Peyer's patch (tissue), 4 donors: ENCODE results near the gene PARVA. TPM values are rescaled to one million over a fixed set of nuclear protein-coding genes. Genes with fewer than 3 reads are reported as not detected.

Experiments used
- DNase-seq, 3 donors: peaks; one replicate each; pipeline ENCODE4 v3.0.0-alpha.2; 2017 to 2019
- H3K27ac ChIP-seq, 4 donors: fragments of 200-600 bp; sonication (generic); one replicate each; pipeline ENCODE4 v1.5.1; 2016 to 2019
- H3K27me3 ChIP-seq, 2 donors: fragments of 200-600 bp; sonication (generic); one replicate each; pipeline ENCODE4 v1.5.1; 2019
- H3K36me3 ChIP-seq, 3 donors: fragments of 200-600 bp; sonication (generic); one replicate each; pipeline ENCODE4 v1.5.1; 2016 to 2019
- H3K4me1 ChIP-seq, 4 donors: fragments of 200-600 bp; sonication (generic); one replicate each; pipeline ENCODE4 v1.5.1; 2016 to 2019
- H3K4me3 ChIP-seq, 4 donors: fragments of 200-600 bp; sonication (generic); 1 replicate in 3 of 4; 2 replicates in 1 of 4; pipeline ENCODE4 v1.5.1; 2016 to 2019; ENCODE audit warnings: mild to moderate bottlenecking in 1 of 4
- H3K9me3 ChIP-seq, 4 donors: fragments of 200-600 bp; sonication (generic); one replicate each; pipeline ENCODE4 v1.5.1; 2016 to 2019; ENCODE audit warnings: mild to moderate bottlenecking in 1 of 4
- POLR2A ChIP-seq, 2 donors: fragments of 450-650 bp; IDR thresholded peaks; one replicate each; pipeline ENCODE4 v1.5.1; 2017; ENCODE audit warnings: antibody characterized with exemption in 2 of 2, mild to moderate bottlenecking in 2 of 2, moderate library complexity in 2 of 2
- total RNA-seq, 4 donors: library from RNA; depleted of rRNA; stranded (reverse); fragments of >200 nt; gene quantifications; one replicate each; pipeline ENCODE4 v1.1.0, GENCODE V29; 2016
- TF ChIP-seq, protein P1 (sequence below), 6 experiments: fragments of 450-650 bp in 4 of 6; fragments of 200-600 bp in 2 of 6; sonication (generic) in 1 of 6; IDR thresholded peaks; one replicate each; pipeline ENCODE4 v1.5.1; 2017 to 2019; ENCODE audit warnings: antibody characterized with exemption in 6 of 6, mild to moderate bottlenecking in 3 of 6, moderate library complexity in 1 of 6

Gene PARVA
- total RNA-seq, 4 donors from 2014 or later = 13.7 to 35.5 (median 26.2) TPM

GRCh38 chr11:12410006-12410728 is 32.8 kb downstream of the PARVA start:
- no peaks in the 10 kb centered on the region for H3K27me3 ChIP-seq
- H3K4me3 ChIP-seq = no peak overlapping the region
- no peak for DNase-seq
- TF ChIP-seq POLR2A (IDR thresholded peaks at IDR 0.05) = no peak
- TF ChIP-seq, protein P1, sequence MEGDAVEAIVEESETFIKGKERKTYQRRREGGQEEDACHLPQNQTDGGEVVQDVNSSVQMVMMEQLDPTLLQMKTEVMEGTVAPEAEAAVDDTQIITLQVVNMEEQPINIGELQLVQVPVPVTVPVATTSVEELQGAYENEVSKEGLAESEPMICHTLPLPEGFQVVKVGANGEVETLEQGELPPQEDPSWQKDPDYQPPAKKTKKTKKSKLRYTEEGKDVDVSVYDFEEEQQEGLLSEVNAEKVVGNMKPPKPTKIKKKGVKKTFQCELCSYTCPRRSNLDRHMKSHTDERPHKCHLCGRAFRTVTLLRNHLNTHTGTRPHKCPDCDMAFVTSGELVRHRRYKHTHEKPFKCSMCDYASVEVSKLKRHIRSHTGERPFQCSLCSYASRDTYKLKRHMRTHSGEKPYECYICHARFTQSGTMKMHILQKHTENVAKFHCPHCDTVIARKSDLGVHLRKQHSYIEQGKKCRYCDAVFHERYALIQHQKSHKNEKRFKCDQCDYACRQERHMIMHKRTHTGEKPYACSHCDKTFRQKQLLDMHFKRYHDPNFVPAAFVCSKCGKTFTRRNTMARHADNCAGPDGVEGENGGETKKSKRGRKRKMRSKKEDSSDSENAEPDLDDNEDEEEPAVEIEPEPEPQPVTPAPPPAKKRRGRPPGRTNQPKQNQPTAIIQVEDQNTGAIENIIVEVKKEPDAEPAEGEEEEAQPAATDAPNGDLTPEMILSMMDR (IDR thresholded peaks at IDR 0.05) = peak in 1 of 6 experiments; percentile 10
- H3K4me1 ChIP-seq = peaks cover 0 to 7% (median 0%) of the 10 kb centered on the region in 4 donors
- no peaks in the 10 kb centered on the region for H3K36me3 ChIP-seq
- H3K9me3 ChIP-seq = no peaks in the 10 kb centered on the region
- peak overlapping the region; percentile 35 to 85 (median 54) for H3K27ac ChIP-seq

- Histone ChIP-seq H3K4me3 (no peak overlapping the region), H3K36me3 (no peaks in the 10 kb centered on the region), H3K27ac (peak overlapping the region in 3 of 4 donors; percentile 51 to 85 (median 55)), H3K27me3 (no peaks in the 10 kb centered on the region), H3K4me1 (peaks cover 0 to 7% (median 0%) of the 10 kb centered on the region in 4 donors), H3K9me3 (no peaks in the 10 kb centered on the region)
- no peak for DNase-seq
- no peak for TF ChIP-seq POLR2A (IDR thresholded peaks at IDR 0.05)
- TF ChIP-seq, protein P1 (IDR thresholded peaks at IDR 0.05) = no peak
Observed at GRCh38 chr11:12411393-12411792, 34.0 kb downstream of the PARVA start.

DNA sequence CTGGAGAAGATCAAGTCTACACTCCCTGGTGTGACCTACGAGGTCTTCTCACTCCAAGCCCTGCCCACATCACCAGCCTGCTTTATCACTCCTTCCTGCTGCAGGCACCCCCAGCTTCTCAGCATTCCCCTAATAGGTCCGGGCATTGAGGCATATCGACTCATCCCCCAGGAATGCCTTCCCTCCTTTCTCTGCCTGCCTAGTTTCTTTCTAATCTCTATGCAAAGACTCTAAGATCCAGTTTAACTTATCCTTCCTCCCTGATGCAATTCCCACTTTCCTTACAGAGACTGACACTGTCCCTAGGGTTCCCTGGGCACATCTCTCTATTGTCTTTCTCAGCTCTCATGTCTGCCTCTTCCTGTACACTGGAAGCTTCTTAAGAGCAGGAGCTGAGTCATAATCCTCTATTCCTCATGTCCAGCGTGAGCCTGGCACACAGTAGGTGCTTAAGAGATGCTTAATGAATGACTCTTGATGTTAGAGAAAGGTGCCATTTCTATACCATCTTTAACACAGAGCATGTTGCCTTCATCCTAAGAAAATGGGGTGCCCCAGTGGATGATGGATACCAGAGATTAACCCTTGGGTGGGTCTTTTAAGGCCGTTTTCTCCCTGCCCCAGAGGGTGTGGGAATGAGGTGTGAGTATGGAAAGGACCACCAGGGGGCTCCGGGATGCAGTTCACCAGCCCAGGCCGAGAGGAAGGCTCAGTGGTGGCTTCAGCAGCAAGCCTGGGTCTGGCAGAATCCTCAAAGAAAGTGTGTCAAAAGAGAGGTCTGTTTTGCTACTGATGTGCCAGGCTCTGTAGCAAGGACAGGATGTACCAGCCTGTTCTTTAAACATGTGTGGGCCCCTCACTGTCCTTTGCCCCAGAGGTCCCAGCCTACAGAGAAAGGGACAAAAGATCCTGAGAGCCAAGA is 34.7 kb downstream of the PARVA start:
- Histone ChIP-seq H3K27me3 (no peaks in the 10 kb centered on the region), H3K27ac (peak overlapping the region; percentile 21 to 85 (median 46)), H3K4me3 (no peak overlapping the region), H3K36me3 (no peaks in the 10 kb centered on the region), H3K9me3 (no peaks in the 10 kb centered on the region), H3K4me1 (peaks cover 0 to 7% (median 0%) of the 10 kb centered on the region in 4 donors)
- no peak for TF ChIP-seq POLR2A (IDR thresholded peaks at IDR 0.05)
- TF ChIP-seq, protein P1 (IDR thresholded peaks at IDR 0.05) = peak in 5 of 6 experiments; percentile 10 to 65 (median 49)
- DNase-seq = peak; percentile 25 to 69 (median 64)

DNA sequence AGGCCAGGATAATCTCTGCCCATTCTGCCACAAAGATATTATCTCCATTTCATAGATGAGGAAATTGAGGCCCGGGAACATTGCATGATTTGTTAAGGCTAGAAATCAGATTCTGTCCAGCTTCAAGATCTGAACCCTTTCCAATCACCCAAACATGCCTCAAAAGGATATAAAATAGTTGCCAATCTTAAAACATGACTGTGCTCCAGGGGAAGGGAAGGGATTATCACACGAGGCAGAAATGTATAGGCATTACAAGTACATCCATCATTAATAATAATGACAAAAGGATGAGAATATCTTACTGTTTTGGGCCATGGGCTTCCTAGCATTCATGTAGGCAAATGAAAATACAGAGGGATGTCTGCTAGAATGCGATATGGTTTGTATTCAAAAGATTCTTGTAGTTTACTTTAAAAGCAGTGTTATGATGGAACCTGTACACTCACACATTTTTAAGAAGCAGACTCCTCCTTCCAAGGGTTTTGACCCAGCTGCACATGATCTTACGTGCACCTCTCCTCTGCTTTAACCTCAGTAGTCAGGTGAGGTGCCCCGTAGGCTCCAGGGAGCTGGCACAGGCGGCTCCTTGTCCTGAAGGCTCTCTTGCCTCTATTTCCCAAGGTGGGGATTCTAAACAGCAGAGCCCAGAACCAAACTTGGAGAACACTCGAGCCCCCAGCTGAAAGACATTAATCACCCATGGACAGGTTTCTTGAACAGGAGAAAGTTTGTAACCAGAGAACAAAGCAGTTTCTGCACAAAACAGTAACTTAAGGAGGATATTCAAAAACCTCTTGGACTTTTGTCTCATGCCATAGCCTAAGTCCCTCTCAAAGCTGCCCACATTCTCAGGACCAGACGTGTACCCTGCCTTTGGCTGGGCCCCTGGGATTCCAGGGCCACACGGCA is 36.0 kb downstream of the PARVA start:
- TF ChIP-seq, protein P1 (IDR thresholded peaks at IDR 0.05) = no peak
- TF ChIP-seq POLR2A (IDR thresholded peaks at IDR 0.05) = no peak
- Histone ChIP-seq H3K4me3 (no peak overlapping the region), H3K27me3 (no peaks in the 10 kb centered on the region), H3K27ac (peak overlapping the region; percentile 22 to 85 (median 46)), H3K36me3 (no peaks in the 10 kb centered on the region), H3K9me3 (no peaks in the 10 kb centered on the region), H3K4me1 (peaks cover 0 to 7% (median 0%) of the 10 kb centered on the region in 4 donors)
- no peak for DNase-seq

DNA sequence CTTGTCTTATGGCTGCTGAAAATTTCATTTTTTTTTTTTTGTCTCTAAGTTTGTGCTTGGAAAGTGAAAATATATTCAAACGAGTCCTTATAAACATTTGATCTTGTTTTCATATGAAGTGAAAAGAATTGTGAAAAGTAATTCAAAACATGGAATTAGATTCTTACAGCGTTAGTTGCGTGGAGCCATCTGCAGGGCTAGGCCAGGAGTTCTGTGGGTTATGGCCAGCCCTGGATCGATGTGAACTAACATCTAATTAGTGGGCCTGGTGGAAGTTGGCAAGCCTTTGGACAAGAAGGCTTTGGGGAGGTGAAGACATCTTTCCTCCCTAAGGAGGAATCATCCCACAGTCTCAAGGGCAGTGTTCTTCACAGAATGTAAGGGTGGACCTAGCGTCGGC is 37.2 kb downstream of the PARVA start:
- TF ChIP-seq, protein P1 (IDR thresholded peaks at IDR 0.05) = no peak
- no peak for TF ChIP-seq POLR2A (IDR thresholded peaks at IDR 0.05)
- peaks cover 0 to 7% (median 0%) of the 10 kb centered on the region in 4 donors for H3K4me1 ChIP-seq
- DNase-seq = no peak
- H3K4me3 ChIP-seq = no peak overlapping the region
- no peaks in the 10 kb centered on the region for H3K36me3 ChIP-seq
- no peaks in the 10 kb centered on the region for H3K9me3 ChIP-seq
- peak overlapping the region in 2 of 4 donors; percentile 46 to 85 for H3K27ac ChIP-seq
- no peaks in the 10 kb centered on the region for H3K27me3 ChIP-seq
